NK-92 treated with Interleukin-12 subunit alpha and Interleukin-12 subunit beta, amount 100 ng/mL, for 24 hours (cell line): ENCODE measurements around the gene MNAT1.
A peak's percentile ranks its signal among the peaks of the same experiment; 100 is the strongest.
"Not testable (repeated sequence)": the region's sequence is repeated elsewhere in the genome, so short reads cannot be mapped to it uniquely, and the experiment has no call there.

Experiments
- DNase-seq: peaks from one replicate; lab custom pipeline; 2025; lab: John Stamatoyannopoulos, UW

MNAT1 gene

DNA sequence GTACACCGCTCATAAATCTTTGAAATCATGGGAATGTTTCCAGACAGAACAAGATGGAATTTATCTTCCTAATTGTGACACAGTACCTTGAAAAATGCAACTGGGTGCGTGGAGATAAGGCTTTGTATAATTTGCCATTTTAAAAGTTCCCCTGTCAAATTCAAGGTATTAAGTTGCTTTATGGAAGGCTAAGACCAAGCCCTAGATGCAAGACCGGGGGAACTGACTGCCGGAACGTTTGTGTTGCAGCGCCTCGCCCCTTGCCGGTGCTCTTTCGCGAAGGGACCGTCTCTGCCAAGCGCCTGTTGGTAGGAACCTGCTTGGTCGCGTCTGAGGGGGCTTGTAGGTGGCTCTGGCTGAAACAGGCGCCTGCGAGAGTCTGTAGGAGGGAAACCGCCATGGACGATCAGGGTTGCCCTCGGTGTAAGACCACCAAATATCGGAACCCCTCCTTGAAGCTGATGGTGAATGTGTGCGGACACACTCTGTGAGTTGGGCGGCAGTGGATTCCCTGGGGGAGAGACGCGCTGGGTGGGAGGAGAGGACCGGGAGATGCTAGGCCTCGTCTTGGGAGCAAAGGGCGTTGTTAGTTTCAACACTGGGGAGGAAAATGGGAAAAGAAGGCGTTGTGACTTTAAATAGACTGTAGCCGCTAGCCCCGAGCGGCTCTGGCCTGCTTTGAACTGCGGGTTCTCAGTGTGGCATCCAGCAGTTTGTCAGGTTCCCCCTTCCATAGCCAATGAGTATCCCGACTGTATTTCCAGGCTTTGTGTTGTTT lies at the start of gene MNAT1:
MNAT1 (plus strand) TSS at position 297 of the 778 bp plus-strand sequence; CDS start at position 399, 102 bp downstream.
- peak; percentile 62 for DNase-seq

DNA sequence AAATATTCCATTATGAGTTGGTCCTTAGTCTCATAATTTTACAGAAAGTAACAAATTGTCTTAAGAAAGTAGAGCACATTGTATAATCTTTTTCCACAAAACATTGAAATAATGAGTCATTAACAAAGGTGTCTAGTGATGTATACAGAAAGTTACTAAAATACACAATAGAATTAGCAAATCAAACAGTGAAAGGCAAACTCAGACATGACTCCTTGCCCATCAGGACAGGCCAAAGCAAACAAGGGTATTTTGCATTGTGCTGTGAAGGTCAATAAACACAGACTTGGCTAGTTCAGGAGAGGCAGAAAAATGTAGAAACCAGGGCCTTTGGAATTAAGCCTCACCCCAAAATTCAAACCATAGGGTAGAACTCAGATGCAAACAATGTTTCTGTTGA lies 47.7 kb upstream of the MNAT1 start:
- DNase-seq, result no peak

DNA sequence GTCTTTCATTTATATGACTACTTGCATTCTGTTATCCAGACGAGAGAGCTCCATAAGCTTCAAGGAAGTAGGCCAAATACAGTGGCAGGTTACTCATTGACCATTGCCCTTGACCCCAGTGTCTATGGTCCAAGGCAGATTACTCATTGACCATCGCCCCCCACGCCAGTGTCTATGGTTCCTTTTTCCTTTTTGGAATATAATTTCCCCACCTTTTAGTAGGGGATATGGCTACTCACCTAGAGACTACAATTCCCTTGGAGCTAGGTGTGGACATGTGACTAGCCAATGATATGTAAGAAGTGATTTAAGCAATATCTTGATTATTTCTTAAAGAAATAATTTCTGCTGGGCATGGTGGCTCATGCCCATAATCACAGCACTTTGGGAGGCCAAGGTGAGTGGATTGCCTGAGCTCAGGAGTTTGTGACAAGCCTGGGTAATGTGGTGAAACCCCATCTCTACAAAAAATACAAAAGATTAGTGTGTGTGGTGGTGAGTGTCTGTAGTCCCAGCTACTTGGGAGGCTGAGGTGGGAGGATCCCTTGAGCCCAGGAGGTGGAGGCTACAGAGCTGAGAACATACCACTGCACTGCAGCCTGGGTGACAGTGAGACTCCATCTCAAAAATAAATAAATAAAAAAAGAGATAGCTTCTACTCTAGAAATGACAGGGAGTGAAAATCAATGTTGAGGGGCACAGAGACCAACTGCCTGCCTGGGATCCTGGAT lies 43.0 kb upstream of the MNAT1 start:
- no peak for DNase-seq

DNA sequence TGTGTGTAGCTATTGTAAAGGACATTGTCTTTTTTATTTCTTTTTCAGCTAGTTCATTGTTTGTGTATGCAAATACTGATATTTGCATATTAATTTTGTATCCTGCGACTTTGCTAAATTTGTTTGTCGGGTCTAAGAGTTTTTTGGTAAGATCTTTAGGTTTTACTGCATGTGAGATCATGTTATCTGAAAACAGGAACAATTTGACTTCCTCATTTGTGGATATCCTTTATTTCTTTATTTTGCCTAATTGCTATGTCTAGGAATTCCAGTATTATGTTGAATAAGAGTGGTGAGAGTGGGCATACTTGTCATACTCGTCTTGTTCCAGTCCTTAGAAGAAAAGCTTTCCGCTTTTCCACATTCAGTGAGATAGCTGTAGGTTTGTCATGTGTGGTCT lies 39.2 kb upstream of the MNAT1 start:
- DNase-seq, result no peak

DNA sequence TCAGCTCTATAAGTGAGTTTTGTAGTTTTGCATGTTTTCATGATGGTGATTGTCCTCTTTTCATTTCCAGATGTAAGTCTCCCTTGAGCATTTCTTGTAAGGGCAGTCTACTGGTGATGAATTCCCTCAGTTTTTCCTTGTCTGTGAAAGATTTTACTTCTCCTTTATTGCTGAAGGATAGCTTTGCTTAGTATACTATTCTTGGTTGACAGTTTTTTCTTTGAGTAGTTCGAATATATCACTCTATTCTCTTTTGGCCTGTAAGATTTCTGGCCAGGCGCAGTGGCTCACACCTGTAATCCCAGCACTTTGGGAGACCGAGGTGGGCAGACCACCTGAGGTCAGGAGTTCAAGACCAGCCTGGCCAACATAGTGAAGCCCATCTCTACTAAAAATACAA lies 34.0 kb upstream of the MNAT1 start:
- no peak for DNase-seq

DNA sequence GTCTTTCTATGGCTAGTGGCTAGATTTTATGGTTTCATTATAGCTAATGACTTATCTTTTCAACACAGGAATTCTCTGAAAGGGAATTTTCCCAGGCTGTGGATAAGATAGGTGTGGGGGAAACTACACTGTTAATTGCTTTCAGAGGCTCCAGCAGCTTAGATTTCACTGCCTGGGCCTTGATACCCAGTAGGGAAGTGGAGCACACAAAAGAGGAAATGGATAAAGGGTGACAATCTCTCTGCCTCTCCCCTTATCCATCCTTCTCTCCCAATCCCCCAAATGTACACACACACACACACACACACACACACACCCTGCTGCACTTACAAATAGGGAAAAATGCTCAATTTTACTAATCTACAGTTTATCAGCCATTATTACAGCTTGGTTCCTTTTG lies 29.5 kb upstream of the MNAT1 start:
- DNase-seq, result no peak

DNA sequence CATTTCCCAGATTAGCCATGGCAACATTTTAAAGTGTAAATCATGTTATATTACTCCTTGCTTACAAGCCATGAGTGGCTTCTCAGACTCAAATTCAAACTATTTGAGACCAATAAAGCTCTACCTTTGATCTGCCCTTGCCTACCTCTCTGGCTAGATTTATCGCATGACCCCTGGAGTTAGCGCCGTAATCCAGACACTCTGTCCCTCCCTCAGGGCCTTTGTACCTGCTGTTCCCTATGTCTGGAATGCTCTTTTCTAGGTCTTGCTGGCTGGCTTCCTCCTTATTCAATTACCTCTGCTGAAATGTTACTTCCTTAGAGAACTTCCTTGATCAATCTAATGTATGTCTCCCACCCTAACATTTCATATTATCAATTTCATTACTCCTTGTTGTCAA lies 26.7 kb upstream of the MNAT1 start:
- DNase-seq, result no peak

DNA sequence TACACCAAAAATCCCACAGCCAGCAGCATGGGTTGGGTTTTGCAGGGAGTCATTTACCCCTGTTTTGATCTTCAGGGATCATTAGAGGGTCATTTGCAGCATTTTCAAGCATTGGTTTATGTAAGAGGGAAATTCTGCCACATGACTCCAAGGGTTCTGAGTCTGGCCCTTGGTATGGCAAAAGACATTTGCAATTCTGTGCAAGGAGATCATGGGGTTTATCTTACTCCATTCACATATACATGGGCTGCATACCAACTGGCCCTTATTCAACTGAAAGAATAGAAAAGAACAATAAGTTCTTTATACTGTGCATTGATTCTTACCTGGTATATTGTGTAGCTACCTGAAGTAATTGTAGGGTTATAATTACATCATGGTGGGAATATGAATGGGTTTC lies 24.1 kb upstream of the MNAT1 start:
- DNase-seq, result no peak

DNA sequence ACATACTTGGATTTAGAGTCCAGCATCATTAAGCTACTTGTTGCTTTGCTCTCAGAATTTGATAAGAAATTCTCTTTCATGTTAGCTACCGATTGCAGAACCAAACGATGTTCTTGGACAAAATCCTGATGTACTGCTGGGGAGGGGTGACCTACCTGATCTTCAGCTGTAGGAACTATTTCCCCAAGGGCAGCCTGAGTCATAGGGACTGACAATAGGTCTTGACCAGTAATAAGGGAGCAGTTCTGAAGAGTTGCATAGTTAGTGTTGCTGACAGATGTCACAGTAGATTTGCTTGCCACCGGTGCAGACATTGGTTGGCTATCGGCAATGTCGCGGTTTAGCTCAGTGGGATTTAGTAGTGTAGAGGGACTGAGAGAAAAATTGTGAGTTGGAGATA lies 21.0 kb upstream of the MNAT1 start:
- no peak for DNase-seq

DNA sequence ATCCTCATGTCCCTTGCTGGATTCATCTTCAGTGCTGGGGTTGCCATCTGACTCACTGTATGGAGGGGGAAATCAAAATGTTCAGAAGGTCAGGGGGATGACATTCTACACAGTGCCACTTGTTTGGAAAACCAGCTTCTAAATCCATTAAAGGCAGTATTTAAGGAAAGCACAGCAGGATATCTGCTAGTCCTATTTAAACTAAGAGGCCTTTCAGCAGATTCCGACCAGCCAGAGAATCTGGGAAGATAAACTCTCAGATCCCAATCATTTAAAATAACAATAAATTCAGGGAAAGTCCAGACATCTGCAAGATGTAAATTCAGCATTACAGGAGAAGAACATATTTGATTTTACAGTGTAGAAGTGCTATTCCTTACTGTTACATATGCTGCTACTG lies 14.2 kb upstream of the MNAT1 start:
- no peak for DNase-seq

DNA sequence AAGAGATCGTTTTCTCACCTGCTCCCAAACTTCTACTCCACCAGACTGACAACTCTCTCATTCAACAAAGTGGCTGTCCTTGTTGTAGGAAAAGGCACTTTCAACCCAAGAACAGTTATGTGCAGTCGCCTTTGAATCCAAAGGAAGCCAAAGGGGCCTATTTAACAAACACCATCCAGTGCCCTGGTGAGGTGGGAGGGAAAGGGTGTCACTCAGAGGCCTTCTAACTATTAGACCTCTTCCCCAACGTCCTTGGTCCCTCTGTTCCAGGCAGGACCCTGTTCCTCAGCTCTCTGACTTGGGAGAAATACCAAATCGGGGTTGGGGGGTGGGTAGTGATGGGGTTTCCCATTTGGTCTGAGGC lies 13.6 kb upstream of the MNAT1 start:
- no peak for DNase-seq

DNA sequence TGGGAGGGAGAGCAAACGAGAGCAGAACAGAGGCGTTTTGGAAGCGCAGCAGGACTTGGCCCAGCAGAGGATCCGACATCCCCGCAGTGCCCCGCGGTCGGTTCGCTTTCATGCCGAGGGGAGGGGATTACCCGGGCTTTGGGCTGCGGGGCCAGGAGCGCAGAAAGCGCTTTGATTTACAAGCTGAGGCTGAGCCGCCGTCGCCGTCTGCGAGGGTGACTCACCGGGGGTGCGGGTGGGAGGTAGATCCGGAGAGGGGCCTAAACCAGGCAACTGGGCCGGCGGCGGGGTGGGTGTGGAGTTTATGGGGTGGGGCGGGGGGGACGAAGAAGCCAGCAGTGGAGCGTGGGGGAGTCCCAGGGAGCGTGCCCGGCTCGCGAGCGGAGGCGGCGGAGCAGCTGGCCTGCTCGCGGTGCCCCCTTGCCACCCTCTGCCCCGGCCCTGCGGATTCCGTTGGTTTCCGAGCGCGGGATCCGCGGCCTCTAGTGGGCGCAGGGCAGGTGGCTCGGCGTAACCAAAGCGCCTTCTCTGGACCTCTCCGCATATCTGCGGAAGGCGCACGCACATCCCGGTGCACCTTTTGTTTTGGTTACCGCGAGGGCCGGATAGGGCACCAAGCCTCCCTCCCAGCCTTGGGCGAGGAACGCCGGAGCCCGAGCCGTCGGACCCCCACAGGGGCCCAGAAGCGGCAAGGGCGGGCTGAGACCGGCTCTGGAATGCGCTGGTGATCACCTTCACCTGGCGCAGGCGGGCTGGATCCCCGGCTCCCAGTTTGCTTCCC lies 13.0 kb upstream of the MNAT1 start:
- DNase-seq, result no peak

DNA sequence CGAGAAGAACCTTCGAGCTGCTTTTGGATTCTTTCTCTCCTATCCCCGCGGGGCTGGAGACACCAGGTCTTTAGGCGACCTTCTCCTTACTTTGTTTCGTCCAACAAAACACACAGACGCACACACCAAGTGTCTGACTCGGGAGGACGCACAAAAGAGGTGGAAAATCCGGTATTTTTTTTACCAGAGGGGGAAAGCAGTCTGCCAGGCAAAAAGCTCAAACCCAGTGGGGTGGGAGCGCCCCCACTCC lies 12.5 kb upstream of the MNAT1 start:
- no peak for DNase-seq

DNA sequence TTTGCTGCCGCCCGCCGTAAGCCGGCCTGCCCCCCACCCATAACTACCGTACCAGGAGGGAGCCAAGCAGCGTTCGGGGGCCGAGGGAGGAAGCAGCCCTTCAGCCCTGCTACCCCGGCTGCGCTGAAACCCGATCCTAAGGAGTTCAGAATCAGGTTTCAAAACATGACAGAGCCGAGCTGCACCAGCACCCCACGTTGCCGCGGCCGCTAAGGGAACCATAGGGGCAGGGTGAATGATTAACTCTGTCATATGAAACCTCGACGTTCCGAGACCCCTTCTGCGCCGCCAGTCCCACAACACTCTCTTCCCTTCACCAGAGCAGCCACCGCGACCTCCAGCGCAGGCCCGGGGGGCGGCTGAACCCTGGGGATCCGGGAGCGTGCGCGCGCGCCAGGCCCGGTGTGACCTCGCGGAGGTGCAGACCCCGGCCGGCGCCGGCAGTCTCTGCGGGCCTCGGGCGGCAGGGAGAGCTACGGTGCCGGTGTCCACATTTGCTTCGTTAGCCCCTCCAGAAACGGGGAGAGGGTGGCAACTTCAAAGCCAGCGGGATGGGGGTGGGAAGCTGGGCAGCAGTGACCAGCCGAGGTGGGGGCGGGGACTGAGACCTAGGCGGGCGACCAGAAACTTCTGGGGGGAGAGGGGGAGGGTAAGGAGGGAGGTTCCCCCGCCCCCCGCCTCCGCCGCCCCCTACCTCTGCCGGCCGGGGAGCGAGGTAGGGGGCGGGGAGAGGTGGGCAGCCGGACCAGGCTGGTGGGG lies 12.0 kb upstream of the MNAT1 start:
- no peak for DNase-seq

DNA sequence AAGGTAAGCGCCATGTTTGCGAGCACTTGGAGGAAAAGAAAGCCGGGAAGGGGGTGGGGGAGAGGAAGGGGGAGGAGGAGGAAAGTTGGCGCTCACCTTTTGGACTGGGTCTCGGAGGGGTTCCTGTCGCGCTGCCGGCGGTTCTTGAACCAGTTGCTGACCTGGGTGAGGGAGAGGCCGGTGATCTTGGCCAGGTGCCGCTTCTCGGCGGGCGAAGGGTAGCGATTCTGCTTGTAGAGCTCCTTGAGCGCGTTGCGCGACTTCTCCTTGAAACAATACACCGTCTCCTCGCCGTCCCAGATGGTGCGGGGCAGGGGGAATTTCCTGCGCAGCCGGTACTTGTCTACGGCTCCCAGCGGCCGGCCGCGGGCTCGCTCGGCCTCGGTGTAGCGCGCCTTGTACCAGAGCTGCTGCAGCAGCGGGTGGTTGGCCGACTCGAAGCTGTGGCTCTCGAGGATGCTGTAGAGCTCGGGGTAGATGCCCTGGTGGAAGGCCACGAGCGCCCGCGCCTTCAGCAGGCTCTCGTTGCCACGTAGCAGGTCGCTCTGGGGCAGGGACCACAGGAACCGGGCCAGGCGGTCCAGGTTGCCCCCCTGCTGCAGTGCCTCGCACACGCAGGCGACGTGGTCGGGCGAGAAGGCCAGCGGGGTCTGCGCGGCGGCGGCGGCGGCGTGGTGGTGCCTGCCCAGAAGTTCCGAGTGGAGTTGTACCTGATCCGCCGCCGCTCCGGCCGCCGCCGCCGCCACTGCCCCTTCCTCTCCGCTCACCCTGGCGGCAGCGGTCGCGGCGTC lies 11.2 kb upstream of the MNAT1 start:
- no peak for DNase-seq

DNA sequence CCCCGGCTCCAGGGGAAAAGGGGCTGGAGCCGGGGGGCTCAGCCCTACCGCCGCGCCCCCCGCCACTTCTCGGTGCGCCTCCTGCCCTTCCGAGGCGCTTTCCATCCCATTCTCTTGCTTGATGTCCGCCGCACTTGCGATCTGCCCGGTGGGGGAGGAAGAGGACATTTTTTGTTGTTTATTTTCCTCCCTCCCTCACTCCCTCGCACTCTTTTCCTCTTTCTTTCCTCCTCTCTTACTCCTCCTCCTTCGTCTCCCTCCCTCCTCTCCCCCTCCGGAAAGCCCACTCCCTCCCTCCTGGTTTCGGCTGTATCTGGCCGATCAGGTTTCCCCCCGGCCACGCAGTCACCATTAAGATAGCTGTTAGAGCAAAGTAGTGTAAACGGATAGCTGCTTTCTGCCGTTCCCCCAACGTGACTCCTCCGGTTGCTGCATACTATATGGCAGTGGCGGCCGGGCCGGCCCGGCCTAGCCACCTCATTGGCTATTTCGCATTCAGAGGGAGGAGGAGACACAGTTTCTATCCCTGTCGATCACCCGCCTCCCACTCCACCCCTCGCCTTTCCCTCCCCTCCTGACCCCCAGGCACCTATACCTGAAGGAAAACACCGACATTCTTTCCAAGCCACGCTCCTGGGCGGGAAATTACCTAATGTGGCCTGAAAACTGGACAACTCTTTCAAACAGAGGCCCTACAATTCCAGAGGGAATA lies 10.5 kb upstream of the MNAT1 start, which contains the start of gene SIX4:
SIX4 (minus strand) TSS at position 445 of the 712 bp plus-strand sequence; CDS start at position 168, 277 bp downstream.
- no peak for DNase-seq

DNA sequence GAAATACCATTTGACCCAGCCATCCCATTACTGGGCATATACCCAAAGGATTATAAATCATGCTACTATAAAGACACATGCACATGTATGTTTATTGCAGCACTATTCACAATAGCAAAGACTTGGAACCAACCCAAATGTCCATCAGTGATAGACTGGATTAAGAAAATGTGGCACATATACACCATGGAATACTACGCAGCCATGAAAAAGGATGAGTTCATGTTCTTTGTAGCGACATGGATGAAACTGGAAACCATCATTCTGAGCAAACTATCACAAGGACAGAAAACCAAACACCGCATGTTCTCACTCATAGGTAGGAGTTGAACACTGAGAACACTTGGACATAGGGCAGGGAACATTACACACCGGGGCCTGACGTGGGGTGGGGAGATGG lies 3.3 kb upstream of the MNAT1 start:
- DNase-seq, result not testable (repeated sequence)

DNA sequence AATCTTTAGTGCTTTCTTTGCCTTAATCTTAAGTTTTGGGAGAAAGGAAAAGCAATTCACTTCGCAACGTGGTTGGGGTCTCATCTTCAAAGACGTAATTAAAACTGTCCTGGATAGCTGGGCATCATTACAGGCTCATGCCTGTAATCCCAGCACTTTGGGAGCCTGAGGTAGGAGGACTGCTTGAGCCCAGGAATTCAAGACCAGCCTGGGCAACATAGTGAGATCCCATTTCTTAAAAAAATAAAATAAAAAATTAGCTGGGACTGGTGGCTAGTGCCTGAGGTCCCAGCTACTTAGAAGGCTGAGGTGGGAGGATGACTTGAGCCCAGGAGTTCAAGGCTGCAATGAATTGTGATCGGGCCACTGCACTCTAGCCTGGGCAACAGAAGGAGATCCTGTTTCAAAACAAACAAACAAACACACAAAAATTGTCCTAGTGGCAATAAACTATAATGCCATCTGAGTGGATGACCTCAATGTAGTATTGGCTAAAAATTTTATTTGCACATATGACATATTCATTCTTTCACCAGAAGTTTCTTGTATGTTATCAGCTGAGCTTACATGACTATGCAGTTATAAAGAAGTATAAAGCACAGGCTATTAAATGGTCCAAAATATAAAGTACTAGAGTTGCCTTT lies 1.6 kb upstream of the MNAT1 start:
- DNase-seq, result no peak

DNA sequence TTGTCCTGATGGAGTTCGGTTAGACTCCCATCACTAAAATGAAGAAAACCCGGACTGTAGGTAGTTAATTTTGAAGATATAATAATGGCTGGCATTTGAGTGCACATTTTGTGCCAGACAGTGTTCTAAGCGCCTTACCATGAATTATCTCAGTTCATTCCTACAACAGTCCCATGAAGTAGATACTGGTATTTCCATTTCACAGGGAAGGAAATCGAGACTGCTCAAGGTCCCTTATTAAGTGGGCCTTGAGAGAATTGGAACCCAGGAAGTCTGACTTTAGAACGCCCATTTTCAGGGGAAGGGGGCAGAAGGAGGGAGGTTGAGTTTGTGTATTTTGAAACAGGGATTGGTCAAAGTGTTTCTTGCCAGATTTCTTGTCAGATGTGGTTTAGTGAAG lies 855 bp downstream of the MNAT1 start:
- no peak for DNase-seq

DNA sequence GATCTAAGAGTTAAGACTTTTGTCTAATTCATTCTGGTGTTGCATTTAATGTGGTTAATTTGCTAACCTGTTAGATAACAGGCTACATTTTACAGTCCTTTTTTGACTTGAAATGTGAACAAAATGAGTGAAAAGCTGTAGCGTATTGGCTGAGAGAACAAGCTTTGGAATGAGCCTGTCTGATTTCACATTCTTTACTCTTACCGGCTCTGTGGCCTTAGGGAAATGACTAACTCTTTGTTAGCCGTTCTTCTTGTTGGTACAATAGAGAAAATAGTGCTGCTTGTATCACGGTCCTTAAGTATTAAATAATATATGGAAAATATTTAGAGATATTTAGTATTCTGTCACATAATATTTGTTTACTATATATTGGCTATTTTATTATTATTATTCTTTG lies 1.9 kb downstream of the MNAT1 start:
- no peak for DNase-seq
